ENCODE results near the gene SERHL2. TPM values are rescaled to one million over a fixed set of nuclear protein-coding genes. Genes with fewer than 3 reads are reported as not detected.
A peak's percentile ranks its signal among the peaks of the same experiment; 100 is the strongest.
"Not testable (repeated sequence)": the region's sequence is repeated elsewhere in the genome, so short reads cannot be mapped to it uniquely, and the experiment has no call there.

Gene SERHL2
- total RNA-seq, 1 experiment from 2014 or later: 1.1 TPM

DNA sequence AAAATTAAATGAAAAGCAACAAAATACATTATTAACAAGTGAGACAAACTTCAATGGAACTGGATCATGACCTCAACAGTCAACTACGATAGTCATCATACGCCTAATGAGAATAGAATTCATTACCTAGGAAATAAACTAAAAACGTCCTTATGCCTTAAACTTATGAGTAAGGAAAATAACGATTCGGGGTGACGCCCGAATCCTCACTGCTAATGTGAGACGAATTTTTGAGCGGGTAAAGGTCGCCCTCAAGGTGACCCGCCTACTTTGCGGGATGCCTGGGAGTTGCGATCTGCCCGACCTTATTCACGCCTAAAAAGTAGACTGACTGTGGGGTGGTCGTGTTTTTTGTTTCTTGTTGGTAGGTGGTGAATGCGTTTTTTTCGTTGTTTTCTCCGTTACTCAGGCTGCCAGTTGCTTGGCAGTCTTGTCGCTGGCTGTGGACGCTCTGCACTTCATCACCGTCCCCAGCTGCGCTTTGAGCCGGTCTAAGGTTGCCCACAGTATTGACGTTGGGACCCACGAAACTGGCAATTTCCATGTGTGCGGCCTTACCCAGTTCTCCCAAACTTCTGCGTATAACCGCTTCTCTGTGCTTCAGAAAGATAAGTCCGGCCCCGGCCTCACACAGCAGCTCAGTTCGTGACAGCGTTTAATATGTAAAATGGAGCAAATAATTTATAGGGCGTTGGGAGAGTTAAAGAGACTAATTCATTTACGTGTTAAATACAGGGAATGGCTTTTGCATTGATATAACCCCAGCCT lies 61.5 kb downstream of the SERHL2 start (continued):
- TF ChIP-seq NR2C2 (CRISPR knock-in tag; IDR thresholded peaks at IDR 0.05) (peak; percentile 68; the same call in 1 of the 2 replicates), NFE2L1 (CRISPR knock-in tag; IDR thresholded peaks at IDR 0.05) (peak; percentile 96), JUN (CRISPR knock-in tag; IDR thresholded peaks at IDR 0.05) (peak; percentile 95), E2F5 (CRISPR knock-in tag; IDR thresholded peaks at IDR 0.05) (peak; percentile 65), TEAD1 (CRISPR knock-in tag; IDR thresholded peaks at IDR 0.05) (peak; percentile 99), ARID4B (CRISPR knock-in tag; IDR thresholded peaks at IDR 0.05; ENCODE audit: borderline replicate concordance) (peak; percentile 95), IRF1 (CRISPR knock-in tag; IDR thresholded peaks at IDR 0.05) (peak; percentile 89), ZNF423 (CRISPR knock-in tag; IDR thresholded peaks at IDR 0.05) (peak; percentile 68), SMAD4 (CRISPR knock-in tag; IDR thresholded peaks at IDR 0.05) (peak; percentile 88), ZNF317 (CRISPR knock-in tag; IDR thresholded peaks at IDR 0.05; ENCODE audit: borderline replicate concordance, low read depth) (no peak), ZNF416 (CRISPR knock-in tag; IDR thresholded peaks at IDR 0.05) (peak; percentile 99), ATF6 (CRISPR knock-in tag; IDR thresholded peaks at IDR 0.05) (peak; percentile 58; the same call in 1 of the 2 replicates)
- TF ChIP-seq, protein P1, sequence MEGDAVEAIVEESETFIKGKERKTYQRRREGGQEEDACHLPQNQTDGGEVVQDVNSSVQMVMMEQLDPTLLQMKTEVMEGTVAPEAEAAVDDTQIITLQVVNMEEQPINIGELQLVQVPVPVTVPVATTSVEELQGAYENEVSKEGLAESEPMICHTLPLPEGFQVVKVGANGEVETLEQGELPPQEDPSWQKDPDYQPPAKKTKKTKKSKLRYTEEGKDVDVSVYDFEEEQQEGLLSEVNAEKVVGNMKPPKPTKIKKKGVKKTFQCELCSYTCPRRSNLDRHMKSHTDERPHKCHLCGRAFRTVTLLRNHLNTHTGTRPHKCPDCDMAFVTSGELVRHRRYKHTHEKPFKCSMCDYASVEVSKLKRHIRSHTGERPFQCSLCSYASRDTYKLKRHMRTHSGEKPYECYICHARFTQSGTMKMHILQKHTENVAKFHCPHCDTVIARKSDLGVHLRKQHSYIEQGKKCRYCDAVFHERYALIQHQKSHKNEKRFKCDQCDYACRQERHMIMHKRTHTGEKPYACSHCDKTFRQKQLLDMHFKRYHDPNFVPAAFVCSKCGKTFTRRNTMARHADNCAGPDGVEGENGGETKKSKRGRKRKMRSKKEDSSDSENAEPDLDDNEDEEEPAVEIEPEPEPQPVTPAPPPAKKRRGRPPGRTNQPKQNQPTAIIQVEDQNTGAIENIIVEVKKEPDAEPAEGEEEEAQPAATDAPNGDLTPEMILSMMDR (IDR thresholded peaks at IDR 0.05): no peak
- TF ChIP-seq, protein P2, sequence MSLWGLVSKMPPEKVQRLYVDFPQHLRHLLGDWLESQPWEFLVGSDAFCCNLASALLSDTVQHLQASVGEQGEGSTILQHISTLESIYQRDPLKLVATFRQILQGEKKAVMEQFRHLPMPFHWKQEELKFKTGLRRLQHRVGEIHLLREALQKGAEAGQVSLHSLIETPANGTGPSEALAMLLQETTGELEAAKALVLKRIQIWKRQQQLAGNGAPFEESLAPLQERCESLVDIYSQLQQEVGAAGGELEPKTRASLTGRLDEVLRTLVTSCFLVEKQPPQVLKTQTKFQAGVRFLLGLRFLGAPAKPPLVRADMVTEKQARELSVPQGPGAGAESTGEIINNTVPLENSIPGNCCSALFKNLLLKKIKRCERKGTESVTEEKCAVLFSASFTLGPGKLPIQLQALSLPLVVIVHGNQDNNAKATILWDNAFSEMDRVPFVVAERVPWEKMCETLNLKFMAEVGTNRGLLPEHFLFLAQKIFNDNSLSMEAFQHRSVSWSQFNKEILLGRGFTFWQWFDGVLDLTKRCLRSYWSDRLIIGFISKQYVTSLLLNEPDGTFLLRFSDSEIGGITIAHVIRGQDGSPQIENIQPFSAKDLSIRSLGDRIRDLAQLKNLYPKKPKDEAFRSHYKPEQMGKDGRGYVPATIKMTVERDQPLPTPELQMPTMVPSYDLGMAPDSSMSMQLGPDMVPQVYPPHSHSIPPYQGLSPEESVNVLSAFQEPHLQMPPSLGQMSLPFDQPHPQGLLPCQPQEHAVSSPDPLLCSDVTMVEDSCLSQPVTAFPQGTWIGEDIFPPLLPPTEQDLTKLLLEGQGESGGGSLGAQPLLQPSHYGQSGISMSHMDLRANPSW (CRISPR knock-in tag; conservative IDR thresholded peaks at IDR 0.05; ENCODE audit: low read depth): 0 out of 2 replicates have a peak, but pooled peaks have one; percentile 71
- TF ChIP-seq, protein P3, sequence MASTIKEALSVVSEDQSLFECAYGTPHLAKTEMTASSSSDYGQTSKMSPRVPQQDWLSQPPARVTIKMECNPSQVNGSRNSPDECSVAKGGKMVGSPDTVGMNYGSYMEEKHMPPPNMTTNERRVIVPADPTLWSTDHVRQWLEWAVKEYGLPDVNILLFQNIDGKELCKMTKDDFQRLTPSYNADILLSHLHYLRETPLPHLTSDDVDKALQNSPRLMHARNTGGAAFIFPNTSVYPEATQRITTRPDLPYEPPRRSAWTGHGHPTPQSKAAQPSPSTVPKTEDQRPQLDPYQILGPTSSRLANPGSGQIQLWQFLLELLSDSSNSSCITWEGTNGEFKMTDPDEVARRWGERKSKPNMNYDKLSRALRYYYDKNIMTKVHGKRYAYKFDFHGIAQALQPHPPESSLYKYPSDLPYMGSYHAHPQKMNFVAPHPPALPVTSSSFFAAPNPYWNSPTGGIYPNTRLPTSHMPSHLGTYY (CRISPR knock-in tag; IDR thresholded peaks at IDR 0.05): peak; percentile 99

GRCh38 chr22:42615860-42616175 lies 62.1 kb downstream of the SERHL2 start:
- not testable (repeated sequence) for H3K27me3 Mint-ChIP-seq (ENCODE audit: low read depth); H3K9me3 Mint-ChIP-seq; ATAC-seq; DNase-seq (ENCODE audit: low spot score)
- ChIA-PET POLR2A (interaction anchor here (0.6 to 1.5 kb wide), 5 partner anchors 40 to 252 kb away, joined by 3 to 5 read pairs (median 3); no protein-coding TSS in a partner anchor), CTCF (interaction anchor here (0.5 to 3.0 kb wide), 4 partner anchors 34 to 179 kb away, joined by 3 to 7 read pairs (median 6); partner anchors contain the start of gene CYB5R3)
- Mint-ChIP-seq H3K4me1 (peaks cover 30% of the 10 kb centered on the region), H3K4me3 (peak overlapping the region; percentile 90), H3K36me3 (peaks cover 16% of the 10 kb centered on the region), H3K27ac (peak overlapping the region; percentile 100)
